Stimulated activated CD4-positive, alpha-beta T cell treated with anti-CD3 and anti-CD28 coated beads, TNF-alpha, amount 100 ng/mL, for 4 hours (primary cell): ENCODE results near the gene PDE10A.
"Not testable (repeated sequence)": the region's sequence is repeated elsewhere in the genome, so short reads cannot be mapped to it uniquely, and the experiment has no call there.

Source experiments
- DNase-seq, 3 experiments: peaks; one replicate each; pipeline ENCODE4 v3.0.0-alpha.2; 2020; ENCODE audit warnings: low read depth in 3 of 3

Gene PDE10A

DNA sequence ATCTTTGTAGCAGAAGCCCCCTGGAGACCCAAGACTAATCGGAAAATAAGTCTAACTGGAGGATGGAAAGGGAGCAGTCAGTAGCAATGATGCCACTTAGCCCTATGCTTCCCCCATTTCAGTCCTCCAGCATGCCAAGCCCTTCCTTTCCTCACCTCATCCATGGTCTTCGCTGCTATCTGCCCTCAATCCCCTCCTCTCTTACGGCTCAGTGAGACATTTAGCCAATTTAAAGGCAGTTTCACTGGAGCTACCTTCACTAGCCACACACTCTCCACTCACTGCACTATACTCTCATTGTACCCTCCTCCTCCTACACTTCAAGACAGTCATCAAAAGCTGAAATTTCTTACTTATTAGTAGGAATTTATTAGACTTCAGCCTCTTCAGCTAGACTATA, 111.2 kb downstream of the PDE10A start:
- no peak for DNase-seq

DNA sequence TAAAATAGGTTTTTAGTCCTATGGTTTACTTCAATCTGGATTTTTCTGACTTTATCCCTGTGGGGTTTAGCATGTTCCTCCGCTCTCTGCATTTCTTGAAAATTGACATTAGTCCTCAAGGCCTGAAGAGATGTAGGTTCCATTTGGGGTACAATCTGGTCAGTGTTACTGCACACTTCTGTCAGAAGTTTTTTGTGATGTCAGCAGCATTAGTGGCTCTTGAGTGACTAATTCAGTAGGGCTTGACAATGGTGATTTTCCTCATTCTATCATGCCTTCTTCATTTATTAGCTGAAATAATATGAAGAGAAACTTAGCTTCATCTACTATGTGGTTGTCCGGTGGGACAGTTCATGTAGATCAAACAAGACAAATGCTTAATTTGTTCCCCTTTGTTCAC, 114.6 kb downstream of the PDE10A start:
- no peak for DNase-seq

DNA sequence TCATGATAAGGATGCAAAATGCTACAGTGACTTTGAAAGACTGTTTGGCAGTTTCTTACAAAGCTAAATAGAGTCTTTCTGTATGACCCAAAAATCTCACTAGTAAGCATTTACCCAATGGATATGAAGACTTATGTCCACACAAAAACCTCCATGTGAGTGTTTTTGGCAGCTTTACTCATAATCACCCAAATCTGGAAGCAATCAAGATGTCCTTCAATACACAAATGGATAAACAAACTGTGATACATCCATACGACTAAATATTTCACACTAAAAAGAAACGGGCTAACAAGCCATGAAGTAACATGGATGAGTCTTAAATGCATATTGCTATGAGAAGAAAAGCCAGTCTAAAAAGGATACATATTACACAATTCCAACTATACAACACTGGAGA, 117.2 kb downstream of the PDE10A start:
- no peak for DNase-seq

- no peak for DNase-seq
These were observed 119.3 kb downstream of the PDE10A start for GRCh38 chr6:165543781-165544180.

GRCh38 chr6:165536911-165537310, 126.1 kb downstream of the PDE10A start:
- DNase-seq, result no peak

DNA sequence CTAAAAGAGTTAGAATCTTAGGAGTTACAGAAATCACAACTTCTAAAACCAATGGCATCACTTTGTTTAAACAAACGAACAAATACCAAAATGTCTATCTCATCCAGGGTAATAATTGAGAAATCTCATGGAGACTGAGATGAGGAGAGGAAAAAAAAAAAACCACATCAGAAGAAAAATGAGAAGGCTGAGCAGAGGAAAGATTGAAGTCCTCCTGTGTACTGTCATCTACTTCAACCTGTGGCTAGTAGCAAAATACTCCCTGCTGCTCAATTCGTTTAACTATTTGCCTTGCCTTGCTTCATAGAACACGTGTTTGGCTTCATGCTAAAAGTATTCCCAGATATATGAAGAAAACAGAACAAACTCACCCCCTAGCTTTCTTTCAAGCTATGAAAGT, 143.7 kb downstream of the PDE10A start:
- no peak for DNase-seq

DNA sequence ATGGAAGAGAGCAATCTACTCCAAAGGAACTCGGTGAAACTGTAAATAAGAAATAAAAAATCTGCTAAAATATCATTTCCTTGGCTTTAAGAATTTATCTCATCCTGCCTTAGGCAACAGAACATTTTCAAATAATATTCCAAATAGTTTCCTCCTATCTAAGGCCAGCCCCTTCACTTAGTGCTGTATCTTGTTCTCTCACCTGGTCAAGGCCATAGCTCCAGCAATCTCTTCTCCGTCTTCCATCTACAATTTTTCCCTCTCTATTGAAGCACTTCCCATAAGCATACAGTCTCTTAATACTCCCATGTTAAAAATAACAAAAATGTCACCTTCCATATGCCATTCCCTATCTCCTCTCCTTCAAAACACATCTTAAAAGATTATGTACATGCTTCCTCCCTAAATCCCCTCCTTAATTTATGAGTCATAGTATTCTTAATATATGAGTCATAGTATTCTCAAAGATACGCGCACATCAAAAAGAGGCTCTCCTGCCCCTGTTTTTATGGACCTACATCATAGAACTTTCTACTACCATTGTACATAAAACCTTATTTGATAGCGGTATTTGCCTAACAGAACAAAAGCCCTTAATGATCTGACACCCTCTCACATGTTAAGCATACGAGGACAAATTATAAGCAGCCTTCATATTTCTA, 146.9 kb downstream of the PDE10A start:
- DNase-seq, result no peak

- no peak for DNase-seq
These were observed 148.4 kb downstream of the PDE10A start for GRCh38 chr6:165514621-165515020.

- no peak for DNase-seq
These were observed 151.2 kb downstream of the PDE10A start for GRCh38 chr6:165511807-165512206.

- no peak for DNase-seq
These were observed 154.6 kb downstream of the PDE10A start for GRCh38 chr6:165508321-165508869.

- no peak for DNase-seq
These were observed 156.4 kb downstream of the PDE10A start for GRCh38 chr6:165506657-165507056.

GRCh38 chr6:165500214-165500907, 162.7 kb downstream of the PDE10A start:
- DNase-seq, result not testable (repeated sequence)

- no peak for DNase-seq
These were observed 165.6 kb downstream of the PDE10A start for GRCh38 chr6:165497472-165497871.

DNA sequence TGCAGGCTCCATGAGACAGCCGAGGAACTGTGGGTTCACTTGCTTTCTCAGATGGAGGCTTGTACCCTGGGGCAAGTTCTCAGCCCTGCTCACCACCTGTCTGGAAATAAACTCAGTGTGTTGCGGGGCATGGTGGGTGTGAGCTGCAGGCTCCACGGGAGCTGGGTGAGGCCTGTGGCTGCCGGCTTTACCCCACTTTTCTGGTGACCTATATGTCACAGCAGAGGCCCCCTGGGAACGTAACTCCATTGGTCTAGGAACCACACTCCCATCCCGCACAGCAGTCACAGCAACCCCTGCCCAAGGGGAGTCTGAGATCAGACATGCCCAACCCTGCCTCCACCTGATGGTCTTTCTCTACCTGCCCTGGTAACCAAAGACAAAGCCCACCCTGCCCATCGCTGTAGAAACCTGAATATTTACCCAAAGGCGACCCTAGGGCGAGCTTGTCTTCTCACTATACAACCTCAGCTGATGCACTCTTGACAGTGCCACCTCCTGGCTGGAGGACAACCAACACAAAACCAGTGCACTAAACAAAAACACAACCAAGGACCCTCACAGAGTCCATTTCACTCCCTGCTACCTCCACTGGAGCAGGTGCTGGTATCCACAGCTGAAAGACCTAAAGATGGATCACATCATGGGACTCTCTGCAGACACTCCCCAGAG, 174.3 kb downstream of the PDE10A start:
- no peak for DNase-seq

DNA sequence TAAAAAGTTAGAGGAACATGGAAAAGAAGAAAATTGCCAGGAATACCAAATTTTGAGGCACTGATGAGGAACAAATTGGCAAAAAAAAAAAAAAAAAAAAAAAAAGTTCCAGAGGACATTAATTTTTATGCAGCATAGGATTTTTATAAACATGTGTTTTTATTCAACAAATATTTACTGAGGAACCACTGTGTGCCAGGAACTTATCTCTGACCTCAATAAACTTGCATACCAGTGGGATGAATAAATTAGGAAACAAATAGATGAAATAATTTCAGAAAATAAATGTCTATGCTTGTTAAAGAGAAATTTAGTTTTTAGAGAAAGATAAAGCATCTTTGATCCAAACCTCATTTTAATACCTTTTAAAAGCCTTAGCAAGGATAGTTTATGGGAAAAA, 175.1 kb downstream of the PDE10A start:
- no peak for DNase-seq

DNA sequence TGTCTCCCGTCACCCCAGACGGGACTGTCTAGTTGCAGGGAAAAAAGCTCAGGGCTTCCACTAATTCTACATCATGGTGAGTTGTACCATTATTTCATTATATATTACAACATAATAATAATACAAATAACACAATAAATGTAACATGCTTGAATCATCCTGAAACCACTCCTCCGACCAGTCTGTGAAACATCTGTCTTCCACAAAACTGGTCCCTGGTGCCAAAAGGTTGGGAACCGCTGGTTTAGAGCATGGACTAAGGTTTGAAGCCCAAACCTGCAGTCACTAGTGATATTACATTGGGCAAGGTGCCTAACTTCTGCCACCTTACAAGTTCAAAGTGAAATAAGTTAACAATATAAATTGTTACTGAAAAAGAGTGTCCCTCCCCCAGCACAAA, 175.7 kb downstream of the PDE10A start:
- no peak for DNase-seq

GRCh38 chr6:165486183-165487137, 176.6 kb downstream of the PDE10A start:
- DNase-seq, result no peak

DNA sequence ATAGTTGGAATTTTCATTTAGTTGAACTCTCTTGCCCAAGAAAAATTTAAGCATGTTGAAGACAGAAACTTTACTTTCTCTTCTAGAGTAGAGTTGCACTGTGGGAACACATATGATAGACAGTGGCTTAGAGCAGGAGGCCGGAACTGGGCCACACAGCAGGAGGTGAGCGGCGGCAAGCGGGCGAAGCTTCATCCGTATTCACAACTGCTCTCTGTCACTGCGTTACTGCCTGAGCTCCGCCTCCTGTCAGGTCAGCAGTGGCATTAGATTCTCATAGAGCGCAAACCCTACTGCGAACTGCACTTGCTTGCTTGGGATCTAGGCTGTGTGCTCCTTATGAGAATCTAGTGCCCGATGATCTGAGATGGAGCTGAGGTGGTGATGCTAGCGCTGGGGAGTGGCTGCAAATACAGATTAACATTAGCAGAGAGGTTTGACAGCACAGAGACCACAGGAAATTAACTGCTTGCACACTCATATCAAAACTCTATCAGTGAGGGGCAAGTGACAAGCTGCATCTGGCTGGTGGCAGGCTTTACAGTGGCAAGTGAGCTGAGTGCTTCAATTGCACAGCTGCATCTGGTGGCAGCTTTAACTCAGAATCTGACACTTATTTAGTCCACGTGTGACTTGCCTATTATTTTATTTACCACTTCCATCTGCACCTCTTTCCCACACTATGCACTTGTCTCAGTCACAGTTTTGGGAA, 178.7 kb downstream of the PDE10A start:
- DNase-seq, result no peak

- DNase-seq, result no peak
These were observed 181.1 kb downstream of the PDE10A start for GRCh38 chr6:165481921-165482320.

- no peak for DNase-seq
These were observed 182.1 kb downstream of the PDE10A start for GRCh38 chr6:165480916-165481315.

DNA sequence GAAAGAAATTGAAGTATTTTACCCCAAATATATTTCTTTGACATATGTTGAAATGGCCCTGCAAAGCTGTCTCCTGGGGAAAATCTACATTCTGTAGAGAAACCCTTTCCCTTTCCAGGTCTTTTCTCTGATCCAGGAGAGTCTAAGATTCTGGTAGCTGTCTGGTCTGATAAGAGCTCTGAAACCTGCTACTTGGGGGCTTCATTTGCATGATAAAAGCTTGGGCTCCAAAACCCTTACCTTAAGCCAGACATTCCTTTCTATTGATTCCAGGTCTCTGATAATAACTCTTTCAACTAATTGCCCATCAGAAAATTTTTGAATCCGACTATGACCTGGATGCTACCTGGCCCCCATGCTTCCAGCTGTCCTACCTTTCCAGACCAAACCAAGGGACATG, 184.5 kb downstream of the PDE10A start:
- DNase-seq, result no peak
